Measurements from ENCODE around the gene KPNA6. TPM values are rescaled to one million over a fixed set of nuclear protein-coding genes. Genes with fewer than 3 reads are reported as not detected.
"Not testable (repeated sequence)": the region's sequence is repeated elsewhere in the genome, so short reads cannot be mapped to it uniquely, and the experiment has no call there.

Gene KPNA6
- total RNA-seq, 1 experiment from 2014 or later: 84.4 TPM

- TF ChIP-seq CTCF (IDR thresholded peaks at IDR 0.05; ENCODE audit: unreplicated experiment): no peak
- H3K4me1 Mint-ChIP-seq (ENCODE audit: low read depth, unreplicated experiment): peaks cover 24% of the 10 kb centered on the region
Measured at GRCh38 chr1:32142446-32143301, 34.8 kb downstream of the KPNA6 start.

DNA sequence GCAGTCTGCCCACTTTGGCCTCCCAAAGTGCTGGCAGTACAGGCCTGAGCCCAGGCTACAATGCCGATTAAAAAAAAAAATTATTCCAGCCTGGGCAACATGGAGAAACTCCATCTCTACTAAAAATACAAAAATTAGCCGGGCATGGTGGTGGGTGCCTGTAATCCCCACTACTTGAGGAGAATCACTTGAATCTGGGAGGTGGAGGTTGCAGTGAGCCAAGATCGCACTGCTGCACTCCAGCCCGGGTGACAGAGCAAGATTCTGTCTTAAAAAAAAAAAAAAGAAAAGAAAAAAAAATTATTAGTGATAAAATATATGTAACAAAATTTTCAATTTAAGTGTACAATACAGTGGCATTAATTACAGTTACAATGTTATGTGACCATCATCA is 35.4 kb downstream of the KPNA6 start:
- H3K27me3 Mint-ChIP-seq (ENCODE audit: unreplicated experiment); H3K4me3 Mint-ChIP-seq (ENCODE audit: low read depth, unreplicated experiment); DNase-seq; H3K9me3 Mint-ChIP-seq (ENCODE audit: low read depth, unreplicated experiment); H3K27ac Mint-ChIP-seq (ENCODE audit: unreplicated experiment); intact Hi-C loops (cut with micrococcal nuclease; ENCODE audit: unreplicated experiment); BruUV-seq (replicated peaks); CTCF ChIA-PET: not testable (repeated sequence)
- peaks cover 17% of the 10 kb centered on the region for H3K4me1 Mint-ChIP-seq (ENCODE audit: low read depth, unreplicated experiment)
- peaks cover 11% of the 10 kb centered on the region for H3K36me3 Mint-ChIP-seq (ENCODE audit: insufficient read depth, unreplicated experiment)

More at GRCh38 chr1:32142446-32143301, 34.8 kb downstream of the KPNA6 start:
- DNase-seq: no peak
- intact Hi-C loops (cut with micrococcal nuclease; ENCODE audit: unreplicated experiment): no loop called here
- no peaks in the 10 kb centered on the region for H3K27me3 Mint-ChIP-seq (ENCODE audit: unreplicated experiment)
- BruUV-seq (replicated peaks): no TSS peak
- H3K27ac Mint-ChIP-seq (ENCODE audit: unreplicated experiment): no peak overlapping the region
- CTCF ChIA-PET: interaction anchor here (0.7 kb wide), 2 partner anchors 10 to 11 kb away, joined by 4 to 7 read pairs; no protein-coding TSS in a partner anchor
- H3K4me3 Mint-ChIP-seq (ENCODE audit: low read depth, unreplicated experiment): no peak overlapping the region
- H3K36me3 Mint-ChIP-seq (ENCODE audit: insufficient read depth, unreplicated experiment): peaks cover 11% of the 10 kb centered on the region
- no peaks in the 10 kb centered on the region for H3K9me3 Mint-ChIP-seq (ENCODE audit: low read depth, unreplicated experiment)

GRCh38 chr1:32144033-32144432 is 36.2 kb downstream of the KPNA6 start:
- Mint-ChIP-seq H3K4me1 (ENCODE audit: low read depth, unreplicated experiment) (peaks cover 10% of the 10 kb centered on the region), H3K27me3 (ENCODE audit: unreplicated experiment) (no peaks in the 10 kb centered on the region), H3K36me3 (ENCODE audit: insufficient read depth, unreplicated experiment) (peaks cover 10% of the 10 kb centered on the region), H3K4me3 (ENCODE audit: low read depth, unreplicated experiment) (no peak overlapping the region), H3K9me3 (ENCODE audit: low read depth, unreplicated experiment) (no peaks in the 10 kb centered on the region), H3K27ac (ENCODE audit: unreplicated experiment) (no peak overlapping the region)
- BruUV-seq (replicated peaks): no TSS peak
- intact Hi-C loops (cut with micrococcal nuclease; ENCODE audit: unreplicated experiment): no loop called here
- no peak for DNase-seq
- no peak for TF ChIP-seq CTCF (IDR thresholded peaks at IDR 0.05; ENCODE audit: unreplicated experiment)
- CTCF ChIA-PET: no interaction called here

- intact Hi-C loops (cut with micrococcal nuclease; ENCODE audit: unreplicated experiment): not testable (repeated sequence)
Measured at GRCh38 chr1:32147799-32148198, 39.9 kb downstream of the KPNA6 start.

DNA sequence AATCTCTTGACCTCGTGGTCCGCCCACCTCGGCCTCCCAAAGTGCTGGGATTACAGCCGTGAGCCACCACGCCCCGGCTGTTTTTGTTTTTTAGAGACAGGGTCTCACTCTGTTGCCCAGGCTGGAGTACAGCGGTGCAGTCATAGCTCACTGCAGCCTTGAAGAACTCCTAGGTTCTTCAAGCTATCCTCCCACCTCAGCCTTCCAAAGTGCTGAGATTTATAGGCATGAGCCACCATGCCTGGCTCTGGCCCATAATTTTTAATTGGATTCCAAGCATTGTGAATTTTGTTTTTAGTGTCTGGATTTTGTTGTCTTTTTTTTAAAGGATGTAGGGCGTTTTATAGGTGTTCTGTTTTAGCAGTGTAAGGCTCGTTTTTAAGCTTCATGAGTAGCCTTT is 43.0 kb downstream of the KPNA6 start:
- intact Hi-C loops (cut with micrococcal nuclease; ENCODE audit: unreplicated experiment): no loop called here
- Mint-ChIP-seq H3K36me3 (ENCODE audit: insufficient read depth, unreplicated experiment) (peaks cover 16% of the 10 kb centered on the region), H3K4me3 (ENCODE audit: low read depth, unreplicated experiment) (no peak overlapping the region), H3K9me3 (ENCODE audit: low read depth, unreplicated experiment) (no peaks in the 10 kb centered on the region), H3K27me3 (ENCODE audit: unreplicated experiment) (no peaks in the 10 kb centered on the region), H3K27ac (ENCODE audit: unreplicated experiment) (no peak overlapping the region), H3K4me1 (ENCODE audit: low read depth, unreplicated experiment) (no peaks in the 10 kb centered on the region)
- no peak for TF ChIP-seq CTCF (IDR thresholded peaks at IDR 0.05; ENCODE audit: unreplicated experiment)
- CTCF ChIA-PET: interaction anchor here (0.7 to 0.9 kb wide), 2 partner anchors 78 to 90 kb away, joined by 3 read pairs; no protein-coding TSS in a partner anchor
- DNase-seq: no peak
- no TSS peak for BruUV-seq (replicated peaks)

More at GRCh38 chr1:32147799-32148198, 39.9 kb downstream of the KPNA6 start:
- H3K4me1 Mint-ChIP-seq (ENCODE audit: low read depth, unreplicated experiment); CTCF ChIA-PET; H3K9me3 Mint-ChIP-seq (ENCODE audit: low read depth, unreplicated experiment); BruUV-seq (replicated peaks); H3K27me3 Mint-ChIP-seq (ENCODE audit: unreplicated experiment); DNase-seq; H3K4me3 Mint-ChIP-seq (ENCODE audit: low read depth, unreplicated experiment); H3K27ac Mint-ChIP-seq (ENCODE audit: unreplicated experiment): not testable (repeated sequence)
- peaks cover 10% of the 10 kb centered on the region for H3K36me3 Mint-ChIP-seq (ENCODE audit: insufficient read depth, unreplicated experiment)
